H9 (cell line): ENCODE data around the gene CACNA2D4. TPM values are rescaled to one million over a fixed set of nuclear protein-coding genes. Genes with fewer than 3 reads are reported as not detected.

ENCODE experiments used
- DNase-seq: peaks from one replicate; pipeline ENCODE4 v3.0.0-alpha.2; 2017
- H2AFZ ChIP-seq: one replicate; pipeline ENCODE4 v1.6.1; 2013; ENCODE audit warnings: mild to moderate bottlenecking, low read length, control low read depth, moderate library complexity
- H2AK5ac ChIP-seq: 2 replicates; pipeline ENCODE4 v1.6.1; 2013; ENCODE audit warnings: low read length, control low read depth, mixed read lengths; ENCODE audit not compliant: insufficient read length
- H2BK120ac ChIP-seq: one replicate; pipeline ENCODE4 v1.6.1; 2013; ENCODE audit warnings: low read depth, mild to moderate bottlenecking, low read length, control low read depth, inconsistent platforms; ENCODE audit not compliant: poor library complexity, severe bottlenecking
- H2BK12ac ChIP-seq: 2 replicates; pipeline ENCODE4 v1.6.1; 2013; ENCODE audit warnings: low read length, control low read depth, mixed read lengths, low read depth; ENCODE audit not compliant: insufficient read length
- H2BK15ac ChIP-seq: 2 replicates; pipeline ENCODE4 v1.6.1; 2013; ENCODE audit warnings: low read depth, low read length, control low read depth
- H2BK20ac ChIP-seq: one replicate; pipeline ENCODE4 v1.6.1; 2013; ENCODE audit warnings: low read depth, mild to moderate bottlenecking, low read length, control low read depth, inconsistent platforms; ENCODE audit not compliant: poor library complexity, severe bottlenecking
- H2BK5ac ChIP-seq: 2 replicates; pipeline ENCODE4 v1.6.1; 2013; ENCODE audit warnings: low read length, control low read depth, mixed read lengths; ENCODE audit not compliant: insufficient read length
- H3K14ac ChIP-seq: 2 replicates; pipeline ENCODE4 v1.6.1; 2013; ENCODE audit warnings: low read length, control low read depth; ENCODE audit not compliant: insufficient read depth
- H3K18ac ChIP-seq: 2 replicates; pipeline ENCODE4 v1.6.1; 2013; ENCODE audit warnings: low read depth, mild to moderate bottlenecking, mixed read lengths, low read length, control low read depth; ENCODE audit not compliant: insufficient read length
- H3K23ac ChIP-seq: 2 replicates; pipeline ENCODE4 v1.6.1; 2013; ENCODE audit warnings: low read length, control low read depth, mixed read lengths, low read depth; ENCODE audit not compliant: insufficient read length
- H3K23me2 ChIP-seq: 2 replicates; pipeline ENCODE4 v1.6.1; 2013; ENCODE audit warnings: low read depth, mild to moderate bottlenecking, mixed read lengths, low read length, control low read depth; ENCODE audit not compliant: insufficient read length, poor library complexity, severe bottlenecking
- H3K27ac ChIP-seq: 2 replicates; pipeline ENCODE4 v1.5.1; 2013; ENCODE audit warnings: low read length, control low read depth, mixed read lengths, low read depth; ENCODE audit not compliant: insufficient read length
- H3K27me3 ChIP-seq: 2 replicates; pipeline ENCODE4 v1.6.1; 2013; ENCODE audit warnings: low read length, control low read depth, inconsistent platforms; ENCODE audit not compliant: insufficient read depth
- H3K4ac ChIP-seq: 2 replicates; pipeline ENCODE4 v1.6.1; 2013; ENCODE audit warnings: low read depth, mild to moderate bottlenecking, control low read depth, inconsistent platforms, low read length, moderate library complexity
- H3K4me1 ChIP-seq: 2 replicates; pipeline ENCODE4 v1.6.1; 2013; ENCODE audit warnings: low read length, control low read depth, inconsistent platforms; ENCODE audit not compliant: insufficient read depth
- H3K4me2 ChIP-seq: 2 replicates; pipeline ENCODE4 v1.6.1; 2013; ENCODE audit warnings: low read length, control low read depth, mixed read lengths; ENCODE audit not compliant: insufficient read length, insufficient read depth
- H3K56ac ChIP-seq: 2 replicates; pipeline ENCODE4 v1.6.1; 2013; ENCODE audit warnings: low read depth, mild to moderate bottlenecking, mixed read lengths, low read length, control low read depth; ENCODE audit not compliant: insufficient read length
- H3K79me1 ChIP-seq: 2 replicates; pipeline ENCODE4 v1.6.1; 2013; ENCODE audit warnings: low read depth, mild to moderate bottlenecking, moderate library complexity, low read length, control low read depth, inconsistent platforms; ENCODE audit not compliant: insufficient read depth, poor library complexity, severe bottlenecking
- H3K79me2 ChIP-seq: 2 replicates; pipeline ENCODE4 v1.6.1; 2013; ENCODE audit warnings: low read length, control low read depth, inconsistent platforms; ENCODE audit not compliant: insufficient read depth
- H3K9ac ChIP-seq: 2 replicates; pipeline ENCODE4 v1.6.1; 2013; ENCODE audit warnings: low read length, control low read depth, mixed read lengths; ENCODE audit not compliant: insufficient read length; ENCODE audit errors: extremely low read depth
- H3K9me3 ChIP-seq: one replicate; pipeline ENCODE4 v1.6.1; 2013; ENCODE audit warnings: low read depth, low read length, inconsistent platforms; ENCODE audit not compliant: control insufficient read depth
- H3T11ph ChIP-seq: one replicate; pipeline ENCODE4 v1.6.1; 2013; ENCODE audit warnings: mild to moderate bottlenecking, low read length, control low read depth, inconsistent platforms
- H4K20me1 ChIP-seq: one replicate; pipeline ENCODE4 v1.6.1; 2013; ENCODE audit not compliant: control insufficient read depth, insufficient read length, insufficient read depth
- H4K5ac ChIP-seq: 2 replicates; pipeline ENCODE4 v1.6.1; 2013; ENCODE audit warnings: low read depth, mild to moderate bottlenecking, mixed read lengths, low read length, control low read depth; ENCODE audit not compliant: insufficient read length
- H4K8ac ChIP-seq: replicated peaks from 2 replicates; pipeline ENCODE4 v1.6.1; 2013; ENCODE audit warnings: low read length, control low read depth, mixed read lengths, low read depth; ENCODE audit not compliant: insufficient read length
- H4K91ac ChIP-seq: 2 replicates; pipeline ENCODE4 v1.6.1; 2013; ENCODE audit warnings: low read depth, mild to moderate bottlenecking, moderate library complexity, mixed read lengths, low read length, control low read depth; ENCODE audit not compliant: insufficient read length
- H3K27ac Mint-ChIP-seq, 3 experiments: 2 replicates in 2 of 3; 3 replicates in 1 of 3; pipeline ENCODE4 v1.8.0; 2020 to 2021; ENCODE audit warnings: mixed read lengths in 3 of 3, mild to moderate bottlenecking in 1 of 3, moderate library complexity in 1 of 3
- H3K27me3 Mint-ChIP-seq: 2 replicates; pipeline ENCODE4 v1.8.0; 2021; ENCODE audit warnings: low read depth, mild to moderate bottlenecking, moderate library complexity, mixed read lengths
- H3K36me3 Mint-ChIP-seq, 3 experiments: 2 replicates in 2 of 3; 3 replicates in 1 of 3; pipeline ENCODE4 v1.8.0; 2020 to 2021; ENCODE audit warnings: low read depth in 3 of 3, mixed read lengths in 3 of 3; ENCODE audit not compliant: insufficient read depth in 1 of 3
- H3K4me1 Mint-ChIP-seq, 2 experiments: 2 replicates each; pipeline ENCODE4 v1.8.0; 2020; ENCODE audit warnings: mixed read lengths in 2 of 2
- H3K4me3 Mint-ChIP-seq, 2 experiments: 2 replicates in 1 of 2; 3 replicates in 1 of 2; pipeline ENCODE4 v1.8.0; 2020 to 2021; ENCODE audit warnings: mild to moderate bottlenecking in 2 of 2, mixed read lengths in 2 of 2, moderate library complexity in 1 of 2
- H3K9me3 Mint-ChIP-seq, 2 experiments: 2 replicates in 1 of 2; 3 replicates in 1 of 2; pipeline ENCODE4 v1.8.0; 2020; ENCODE audit warnings: mild to moderate bottlenecking in 2 of 2, mixed read lengths in 2 of 2, moderate library complexity in 1 of 2
- CTCF ChIP-seq: fragments of 200-600 bp; sonication (generic); conservative IDR thresholded peaks from 3 replicates; pipeline ENCODE4 v1.8.0; 2021; ENCODE audit warnings: antibody characterized with exemption, mild to moderate bottlenecking
- WGBS: extraction: QIAGEN DNeasy Blood & Tissue Kit; methylation state at CpG from one replicate; pipeline ENCODE4 v1.1.7; 2013; ENCODE audit warnings: missing lambda C conversion rate, low lambda C conversion rate, mixed read lengths; ENCODE audit not compliant: insufficient read length; ENCODE audit errors: extremely low coverage; 5-methylcytosine and 5-hydroxymethylcytosine counted together
- total RNA-seq: library from RNA; stranded (reverse); gene quantifications from 2 replicates; pipeline ENCODE4 v1.2.1, GENCODE V29; 2021

CACNA2D4 gene
- total RNA-seq, 1 experiment from 2014 or later: 0.79 TPM

- no peak overlapping the region for H4K91ac ChIP-seq
- peak; percentile 28 for DNase-seq
- H3K27me3 Mint-ChIP-seq: peaks cover 7% of the 10 kb centered on the region
These were observed 123.9 kb downstream of the CACNA2D4 start for GRCh38 chr12:1794440-1795090.

More at GRCh38 chr12:1794440-1795090, 123.9 kb downstream of the CACNA2D4 start:
- H3K27ac Mint-ChIP-seq: 0 out of 7 replicates have a peak overlapping the region, but pooled peaks of 1 of the 3 experiments have one; percentile 10
- Histone ChIP-seq H3K18ac (no peak overlapping the region), H2AK5ac (no peak overlapping the region), H2BK120ac (no peak overlapping the region), H3K27me3 (no peaks in the 10 kb centered on the region), H3K9me3 (no peaks in the 10 kb centered on the region), H4K8ac (no peak overlapping the region), H3K79me1 (no peaks in the 10 kb centered on the region), H2BK15ac (no peak overlapping the region), H4K20me1 (no peaks in the 10 kb centered on the region), H3T11ph (no peak overlapping the region), H3K27ac (no peak overlapping the region), H2BK20ac (no peak overlapping the region), H2BK5ac (no peak overlapping the region), H3K14ac (no peak overlapping the region), H3K23ac (no peak overlapping the region), H3K56ac (no peak overlapping the region), H3K4me2 (no peak overlapping the region), H3K4ac (no peak overlapping the region), H3K23me2 (peaks cover 4% of the 10 kb centered on the region), H4K5ac (no peak overlapping the region), H2AFZ (no peak overlapping the region), H3K79me2 (no peaks in the 10 kb centered on the region), H2BK12ac (no peak overlapping the region), H3K4me1 (no peaks in the 10 kb centered on the region; the same call in 1 of the 2 replicates), H3K9ac (no peak overlapping the region)
- no CpG with 5 or more reads among the region's 15 CpGs for WGBS
- TF ChIP-seq CTCF: no peak
- H3K4me3 Mint-ChIP-seq: no peak overlapping the region
- H3K36me3 Mint-ChIP-seq: no peaks in the 10 kb centered on the region
- H3K4me1 Mint-ChIP-seq: peaks cover 32 to 35% of the 10 kb centered on the region in 2 experiments
- no peaks in the 10 kb centered on the region for H3K9me3 Mint-ChIP-seq
